GF-D8 (cell line): ENCODE measurements around the gene HOXB5.

Experiments used
- DNase-seq: peaks from one replicate; lab custom pipeline; 2025; lab: John Stamatoyannopoulos, UW

The HOXB5 gene

GRCh38 chr17:48589060-48589830 is 4.3 kb downstream of the HOXB5 start:
- DNase-seq: no peak

- no peak for DNase-seq
Observed at GRCh38 chr17:48588528-48588927, 5.1 kb downstream of the HOXB5 start.

DNA sequence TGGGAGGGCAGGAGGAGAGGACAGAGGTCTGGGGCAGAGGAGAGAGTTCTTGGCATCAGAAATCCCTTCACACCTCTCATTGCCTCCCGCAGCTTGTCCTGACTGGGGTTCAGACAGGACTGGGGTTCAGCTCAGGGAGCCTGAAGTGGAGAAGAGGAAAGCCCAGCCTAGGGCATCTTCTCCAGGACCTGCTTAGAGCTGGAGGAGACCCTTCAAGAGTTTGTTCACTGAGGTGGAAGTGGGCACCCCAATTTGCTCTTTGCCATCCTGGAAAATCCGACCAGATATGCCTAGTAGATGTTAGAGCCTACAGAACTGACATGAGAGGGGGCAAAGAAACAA is 5.5 kb downstream of the HOXB5 start:
- no peak for DNase-seq

- DNase-seq: no peak
Observed at GRCh38 chr17:48587276-48588073, 6.1 kb downstream of the HOXB5 start.

GRCh38 chr17:48586355-48587258 is 7.0 kb downstream of the HOXB5 start:
- no peak for DNase-seq

- DNase-seq: no peak
Observed at GRCh38 chr17:48584223-48584741, 9.3 kb downstream of the HOXB5 start.

- no peak for DNase-seq
Observed at GRCh38 chr17:48583708-48584222, 9.8 kb downstream of the HOXB5 start.

- DNase-seq: no peak
Observed at GRCh38 chr17:48582750-48583069, 10.9 kb downstream of the HOXB5 start.

GRCh38 chr17:48579760-48580554 is 13.6 kb downstream of the HOXB5 start:
- no peak for DNase-seq

DNA sequence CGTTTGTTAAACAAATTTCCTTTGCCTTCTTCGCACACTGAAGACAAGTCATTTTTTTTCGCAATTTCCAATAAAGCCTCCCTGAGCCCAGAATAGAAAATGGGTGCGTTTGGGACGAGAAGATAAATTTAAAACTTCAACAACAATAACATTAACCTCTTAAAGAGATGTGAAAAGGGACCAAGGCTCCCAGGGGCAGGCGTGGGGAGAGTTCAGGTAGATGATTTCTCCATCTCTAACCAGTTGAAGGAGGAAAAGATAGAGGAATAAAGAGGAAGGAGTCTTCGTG is 14.2 kb downstream of the HOXB5 start:
- no peak for DNase-seq

- no peak for DNase-seq
Observed at GRCh38 chr17:48578616-48579470, 14.7 kb downstream of the HOXB5 start.

DNA sequence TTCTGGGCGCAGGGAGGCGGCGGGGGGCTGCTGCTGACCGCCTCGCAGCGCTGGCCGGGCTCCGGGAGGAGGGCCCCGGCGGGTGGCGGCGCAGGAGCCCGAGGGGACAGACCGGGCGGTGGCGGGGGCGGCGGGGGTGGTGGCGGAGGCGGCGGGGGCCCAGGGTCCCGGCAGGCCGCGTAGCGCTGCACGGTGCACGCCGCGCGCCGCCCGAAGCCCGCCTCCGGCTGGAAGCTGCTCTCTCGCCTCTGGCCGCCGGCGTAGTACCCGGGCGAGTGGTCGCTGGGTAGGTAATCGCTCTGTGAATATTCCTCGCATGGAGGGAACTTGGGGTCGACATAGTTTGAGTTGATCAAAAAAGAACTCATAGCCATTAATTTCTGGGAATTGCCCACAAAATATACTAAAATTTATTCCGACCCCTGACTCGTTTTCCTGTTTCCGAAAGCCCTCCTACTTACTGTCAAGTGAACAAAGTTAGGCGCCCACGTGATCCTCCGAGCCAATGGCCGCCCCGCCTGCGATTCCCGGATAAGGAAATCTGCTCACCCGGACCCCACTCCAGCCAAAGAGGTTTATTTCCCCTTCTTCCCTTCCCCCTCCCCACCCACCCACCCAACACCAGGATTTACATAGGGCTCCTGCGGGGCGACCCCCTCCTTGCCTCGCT is 15.5 kb downstream of the HOXB5 start, which contains the start of gene HOXB4:
Gene HOXB4, minus strand, starts transcription at position 405 of the 670 bp plus-strand sequence. Its CDS starts 31 bp downstream, at position 374.
- DNase-seq: peak; percentile 77

GRCh38 chr17:48577330-48577945 is 16.1 kb downstream of the HOXB5 start:
- no peak for DNase-seq

- no peak for DNase-seq
Observed at GRCh38 chr17:48576479-48577309, 16.9 kb downstream of the HOXB5 start.

- DNase-seq: no peak
Observed at GRCh38 chr17:48575673-48576478, 17.7 kb downstream of the HOXB5 start.

DNA sequence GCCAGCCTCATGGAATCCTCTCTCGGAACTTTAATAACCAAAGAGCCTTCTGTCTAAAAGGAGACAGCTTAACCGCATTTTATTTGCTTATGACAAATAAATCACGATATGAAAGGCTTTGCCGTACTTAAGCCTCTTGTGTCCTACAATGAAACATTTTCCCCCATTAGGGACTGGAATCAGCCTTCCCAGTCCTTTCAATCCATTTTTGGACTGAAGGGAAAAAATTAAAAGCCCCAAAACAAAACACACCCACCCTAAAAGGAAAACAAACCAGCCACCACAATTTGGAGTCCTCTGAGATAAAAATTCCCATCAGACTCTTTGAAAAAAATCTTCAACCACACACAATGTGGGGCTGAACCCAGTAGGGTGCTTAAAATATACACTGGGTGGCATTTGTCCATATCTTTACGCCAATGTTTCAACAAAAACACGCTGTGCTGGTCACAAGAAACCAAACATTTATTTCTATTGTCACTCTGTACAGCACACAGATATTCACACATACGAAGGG is 18.5 kb downstream of the HOXB5 start:
- no peak for DNase-seq

- DNase-seq: no peak
Observed at GRCh38 chr17:48574505-48575065, 19.0 kb downstream of the HOXB5 start.
